ENCODE results near the gene HDAC4. TPM values are rescaled to one million over a fixed set of nuclear protein-coding genes. Genes with fewer than 3 reads are reported as not detected.
A peak's percentile ranks its signal among the peaks of the same experiment; 100 is the strongest.

Gene HDAC4
- total RNA-seq, 2 experiments from 2014 or later: 30.0 to 35.8 TPM

DNA sequence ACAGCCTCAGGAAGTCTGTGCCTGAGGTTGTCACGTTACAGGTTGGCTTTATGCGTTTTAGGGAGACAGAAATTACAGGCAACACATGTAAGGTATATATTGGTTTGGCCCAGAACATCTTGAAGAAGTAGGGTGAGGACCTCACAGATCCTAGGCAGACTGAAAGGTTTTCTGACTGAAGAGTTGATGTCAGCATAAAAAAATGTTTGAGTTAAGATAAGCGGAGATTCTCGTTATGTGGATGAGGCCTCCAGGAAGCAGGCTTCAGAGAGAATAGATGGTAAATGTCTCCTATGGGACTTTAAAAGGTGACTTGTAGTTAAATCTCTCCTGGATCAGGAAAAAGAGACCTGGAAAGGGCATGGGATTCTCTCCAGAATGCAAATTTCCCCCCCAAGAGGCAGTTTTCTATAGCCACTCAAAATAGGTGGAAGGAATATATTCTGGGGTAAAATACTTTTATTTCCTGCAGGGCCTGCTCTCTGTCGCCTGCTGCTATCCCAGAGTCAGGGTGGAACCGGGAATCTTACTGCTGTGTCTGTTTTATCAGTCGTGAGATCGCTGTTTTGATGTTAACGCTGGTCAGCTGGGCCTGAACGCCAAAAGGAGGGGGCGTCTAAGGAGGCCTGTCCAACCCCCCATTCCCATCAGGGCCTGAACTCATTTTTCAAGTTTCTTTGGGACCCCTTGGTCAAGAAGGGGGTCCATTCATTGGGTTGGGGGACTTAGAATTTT lies 171.1 kb downstream of the HDAC4 start:
- Mint-ChIP-seq H3K27ac (no peak overlapping the region), H3K27me3 (no peaks in the 10 kb centered on the region), H3K9me3 (no peaks in the 10 kb centered on the region), H3K36me3 (no peaks in the 10 kb centered on the region), H3K4me1 (ENCODE audit: low read depth) (peaks cover 67% of the 10 kb centered on the region), H3K4me3 (no peak overlapping the region)
- CTCF ChIA-PET: no interaction called here
- no peak for DNase-seq
- POLR2A ChIA-PET: no interaction called here
- intact Hi-C loops (cut with micrococcal nuclease): loop anchor here (2.0 kb wide), 1 partner anchor 29 kb away; no protein-coding TSS in a partner anchor

DNA sequence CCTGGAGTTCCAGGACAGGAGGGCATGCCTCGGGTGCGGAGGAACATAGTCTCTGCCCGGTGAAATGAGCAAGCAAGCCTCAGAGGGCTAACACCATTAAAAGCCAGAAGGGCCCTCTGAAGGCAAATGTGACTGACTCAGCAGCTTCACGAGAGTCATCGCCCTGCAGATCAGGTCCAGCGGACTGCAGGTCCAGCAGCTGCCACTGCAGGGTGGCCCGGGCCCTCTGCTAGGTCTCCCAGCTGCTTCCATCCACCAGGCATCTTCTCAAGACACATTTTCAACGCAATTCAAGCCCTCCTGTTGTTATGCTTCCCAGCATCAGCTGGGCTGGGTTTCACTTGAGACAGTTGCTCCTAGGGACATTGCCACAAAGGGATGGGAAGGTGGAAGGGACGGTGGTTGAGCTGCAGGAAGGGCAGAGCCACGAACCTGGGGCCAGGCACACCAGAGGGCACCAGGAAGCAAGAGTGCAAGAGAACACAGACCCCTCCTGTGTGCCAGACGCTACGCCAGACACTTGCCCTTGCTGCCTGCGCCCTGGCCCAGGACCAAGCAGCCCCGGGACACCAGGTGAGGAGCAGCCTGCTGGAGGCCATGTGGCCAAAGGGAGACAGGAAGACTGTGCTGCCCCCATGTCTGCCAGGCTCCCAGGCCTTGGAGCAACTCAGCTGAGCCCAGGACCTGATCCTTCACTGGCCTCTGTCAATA lies 173.0 kb downstream of the HDAC4 start:
- intact Hi-C loops (cut with micrococcal nuclease): no loop called here
- H3K27ac Mint-ChIP-seq: no peak overlapping the region
- H3K4me1 Mint-ChIP-seq (ENCODE audit: low read depth): peaks cover 59% of the 10 kb centered on the region
- H3K36me3 Mint-ChIP-seq: no peaks in the 10 kb centered on the region
- no peaks in the 10 kb centered on the region for H3K27me3 Mint-ChIP-seq
- CTCF ChIA-PET: no interaction called here
- H3K9me3 Mint-ChIP-seq: no peaks in the 10 kb centered on the region
- H3K4me3 Mint-ChIP-seq: no peak overlapping the region
- POLR2A ChIA-PET: no interaction called here
- no peak for DNase-seq

DNA sequence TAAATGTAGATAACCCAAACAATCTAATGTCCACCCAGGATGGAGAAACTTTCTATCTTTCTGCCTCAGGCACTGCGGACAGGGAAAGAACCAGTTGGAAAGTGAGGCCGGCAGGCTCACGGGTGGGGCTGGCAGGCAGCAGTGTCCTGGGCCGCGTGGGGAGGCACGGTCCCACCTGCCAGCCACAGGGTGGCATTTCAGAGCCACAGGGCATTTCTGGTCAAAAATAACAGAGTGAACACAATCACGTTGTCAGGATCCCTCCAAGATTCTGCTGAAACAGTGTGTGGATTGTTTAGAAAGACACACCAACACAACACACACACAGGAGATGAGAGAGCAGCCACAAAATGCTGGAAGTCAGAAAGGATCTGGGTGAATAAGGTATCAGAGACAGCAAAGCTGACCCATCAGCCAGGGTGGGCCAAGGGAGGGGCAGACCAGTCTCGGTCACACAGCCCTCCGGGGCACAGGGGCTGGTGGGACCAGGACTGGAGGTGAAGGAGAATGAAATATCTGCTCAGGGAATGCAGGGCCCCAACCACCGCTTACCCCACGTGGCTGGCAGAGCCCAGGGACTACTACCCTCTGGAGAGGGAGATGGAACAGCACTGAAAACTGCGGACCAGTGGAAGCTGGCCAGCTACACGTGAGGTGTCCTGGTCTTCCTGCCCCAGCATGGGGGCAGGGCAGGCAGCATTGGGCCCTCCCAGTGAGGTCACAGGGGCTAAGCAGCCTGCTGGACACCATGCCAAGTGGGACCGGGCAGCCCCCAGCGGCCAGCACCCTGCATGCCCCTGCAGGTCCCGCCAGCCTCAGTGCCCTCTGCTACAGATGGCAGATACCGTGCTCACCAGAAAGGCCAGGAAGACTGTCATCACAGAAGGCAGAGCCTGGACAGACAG lies 173.9 kb downstream of the HDAC4 start:
- H3K4me3 Mint-ChIP-seq: no peak overlapping the region
- no peak overlapping the region for H3K27ac Mint-ChIP-seq

DNA sequence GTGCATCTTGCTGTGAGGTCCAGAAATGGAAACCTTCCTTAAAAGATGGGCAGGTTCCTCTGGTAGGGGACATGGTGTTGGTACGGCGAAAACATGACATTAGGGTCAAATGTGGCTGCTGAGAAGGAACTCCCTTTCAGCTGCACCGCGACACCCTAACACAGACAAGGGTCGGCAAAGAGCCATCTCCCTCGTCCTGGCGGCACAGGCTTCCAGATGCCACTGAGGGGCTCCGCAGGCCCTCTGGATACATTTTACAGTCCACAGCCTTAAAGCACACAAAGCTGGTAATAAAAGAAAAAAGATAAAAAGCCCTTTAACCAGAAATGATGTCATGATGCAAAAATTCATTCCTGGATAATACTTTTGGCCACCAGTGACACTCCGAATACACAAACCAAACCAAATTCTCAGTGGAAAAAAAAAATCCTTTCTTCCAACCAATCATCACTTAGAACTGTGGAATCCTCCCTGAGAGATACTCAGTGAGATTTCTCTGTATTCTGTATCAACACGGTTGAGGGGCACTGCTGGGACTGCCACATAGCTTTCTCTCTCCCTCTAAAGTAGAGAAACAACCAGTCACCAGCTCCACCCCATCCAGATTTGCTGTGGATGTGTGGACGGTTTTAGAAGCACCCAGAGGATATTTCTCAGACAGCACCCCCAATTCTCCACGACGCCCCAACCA lies 174.8 kb downstream of the HDAC4 start:
- ChIA-PET CTCF (interaction anchor here (1.0 kb wide), 1 partner anchor 24 kb away, joined by 3 read pairs; no protein-coding TSS in a partner anchor), POLR2A (interaction anchor here (1.0 kb wide), 1 partner anchor 175 kb away, joined by 3 read pairs; no protein-coding TSS in a partner anchor)
- intact Hi-C loops (cut with micrococcal nuclease): no loop called here
- DNase-seq: no peak
- Mint-ChIP-seq H3K27ac (no peak overlapping the region), H3K36me3 (no peaks in the 10 kb centered on the region), H3K27me3 (no peaks in the 10 kb centered on the region), H3K4me1 (ENCODE audit: low read depth) (peaks cover 70% of the 10 kb centered on the region), H3K9me3 (no peaks in the 10 kb centered on the region), H3K4me3 (no peak overlapping the region)

More for the DNA sequence above, 173.9 kb downstream of the HDAC4 start:
- ChIA-PET CTCF (interaction anchor here (1.0 kb wide), 1 partner anchor 23 kb away, joined by 3 read pairs; no protein-coding TSS in a partner anchor), POLR2A (no interaction called here)
- Mint-ChIP-seq H3K9me3 (no peaks in the 10 kb centered on the region), H3K4me1 (ENCODE audit: low read depth) (peaks cover 65% of the 10 kb centered on the region), H3K36me3 (no peaks in the 10 kb centered on the region), H3K27me3 (no peaks in the 10 kb centered on the region)
- no peak for DNase-seq
- intact Hi-C loops (cut with micrococcal nuclease): no loop called here

DNA sequence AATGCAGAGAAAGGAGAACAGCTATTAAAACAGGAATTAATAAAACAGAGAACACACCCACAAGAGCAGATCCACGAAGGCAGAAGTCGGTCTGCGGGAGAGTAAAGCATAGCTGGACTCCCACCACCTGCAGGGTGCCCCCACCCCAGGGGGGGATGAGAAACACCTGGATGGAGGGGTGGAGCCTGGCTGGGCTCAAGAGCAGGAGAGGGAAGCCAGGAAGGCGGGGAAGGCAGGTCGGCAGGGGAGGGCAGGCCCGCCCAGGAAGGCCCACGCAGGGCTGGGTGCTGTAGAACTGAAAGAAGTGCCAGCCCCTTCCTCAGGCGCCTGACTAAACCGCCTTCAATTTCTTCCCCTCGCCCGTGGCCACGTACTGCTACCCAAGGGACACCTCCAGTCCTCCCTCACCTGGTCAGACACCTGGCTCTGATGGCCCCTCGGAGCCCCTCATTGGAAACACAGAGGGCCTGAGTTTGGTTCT lies 175.4 kb downstream of the HDAC4 start:
- Mint-ChIP-seq H3K9me3 (no peaks in the 10 kb centered on the region), H3K4me3 (no peak overlapping the region), H3K36me3 (no peaks in the 10 kb centered on the region), H3K27me3 (no peaks in the 10 kb centered on the region), H3K4me1 (ENCODE audit: low read depth) (peaks cover 66% of the 10 kb centered on the region), H3K27ac (no peak overlapping the region)
- CTCF ChIA-PET: no interaction called here
- intact Hi-C loops (cut with micrococcal nuclease): no loop called here
- DNase-seq: no peak
- POLR2A ChIA-PET: interaction anchor here (1.0 kb wide), 1 partner anchor 176 kb away, joined by 3 read pairs; no protein-coding TSS in a partner anchor

GRCh38 chr2:239224955-239225354 lies 175.9 kb downstream of the HDAC4 start:
- Mint-ChIP-seq H3K9me3 (no peaks in the 10 kb centered on the region), H3K4me3 (no peak overlapping the region), H3K4me1 (ENCODE audit: low read depth) (peaks cover 66% of the 10 kb centered on the region), H3K36me3 (peaks cover under 1% of the 10 kb centered on the region), H3K27ac (no peak overlapping the region), H3K27me3 (no peaks in the 10 kb centered on the region)
- ChIA-PET POLR2A (no interaction called here), CTCF (no interaction called here)
- intact Hi-C loops (cut with micrococcal nuclease): no loop called here
- no peak for DNase-seq

DNA sequence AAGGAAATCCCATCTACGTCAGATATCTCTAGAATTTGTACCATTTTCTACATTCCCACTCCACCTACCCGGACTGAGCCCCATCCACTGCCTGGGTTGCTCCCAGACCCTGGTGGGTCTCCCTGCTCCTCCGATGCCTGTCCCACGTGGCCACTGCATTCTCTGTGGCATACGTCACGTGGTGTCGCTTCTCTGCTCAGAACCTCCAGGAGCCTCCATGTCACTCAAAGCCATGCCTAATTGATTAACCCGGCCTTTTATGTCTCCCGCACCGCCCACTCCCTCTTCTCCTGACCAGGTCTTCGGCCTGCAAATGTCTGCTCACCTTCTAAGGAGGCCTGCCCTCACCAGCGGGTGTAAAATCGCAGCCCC lies 176.6 kb downstream of the HDAC4 start:
- ChIA-PET POLR2A (no interaction called here), CTCF (no interaction called here)
- DNase-seq: no peak
- Mint-ChIP-seq H3K4me1 (ENCODE audit: low read depth) (peaks cover 63% of the 10 kb centered on the region), H3K9me3 (no peaks in the 10 kb centered on the region), H3K4me3 (no peak overlapping the region), H3K27me3 (no peaks in the 10 kb centered on the region), H3K27ac (peak overlapping the region; percentile 11), H3K36me3 (peaks cover 1% of the 10 kb centered on the region)
- intact Hi-C loops (cut with micrococcal nuclease): no loop called here

DNA sequence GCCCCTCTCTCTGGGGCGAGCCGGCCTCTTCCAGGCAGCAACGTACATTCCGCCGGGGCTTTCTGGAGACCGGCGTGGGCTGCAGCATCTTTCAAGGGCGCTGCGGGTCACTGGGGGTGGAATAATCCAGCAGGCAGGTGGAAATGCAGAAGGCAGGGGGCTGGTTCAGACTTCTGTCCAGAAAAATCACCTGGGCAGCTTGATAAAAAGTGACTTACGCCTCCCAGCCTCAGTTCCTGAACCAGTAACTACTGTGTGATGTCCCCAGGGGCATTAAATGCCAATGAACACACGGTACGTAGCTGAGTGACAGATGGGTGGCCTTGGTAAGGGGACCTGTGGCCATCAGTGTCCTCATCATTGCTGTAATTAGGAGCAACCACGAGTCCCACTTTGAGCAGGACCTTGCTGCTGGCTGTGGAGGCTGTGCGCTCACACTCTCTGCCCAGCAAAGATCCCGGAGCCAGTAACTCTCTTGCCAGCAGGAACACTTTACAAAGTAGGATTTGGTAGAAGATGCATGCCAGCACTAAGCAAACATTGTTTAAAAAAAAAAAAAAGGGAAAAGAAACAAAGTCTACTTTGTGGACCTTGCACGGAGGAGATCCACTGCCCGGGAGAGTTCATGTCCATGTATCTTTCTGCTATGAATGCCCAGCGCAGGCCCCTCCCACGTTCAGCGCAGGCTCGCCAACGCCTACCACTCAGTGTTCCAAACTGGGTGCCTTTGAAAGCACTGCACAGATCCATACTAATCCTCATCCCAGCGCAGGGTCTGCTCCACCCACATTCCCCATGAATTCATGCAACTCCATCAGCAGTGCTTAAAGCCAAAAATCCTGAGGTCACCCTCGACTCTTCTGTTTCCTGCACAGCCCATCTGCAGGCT lies 177.3 kb downstream of the HDAC4 start:
- ChIA-PET CTCF (interaction anchor here (0.6 kb wide), 1 partner anchor 20 kb away, joined by 3 read pairs; no protein-coding TSS in a partner anchor), POLR2A (no interaction called here)
- Mint-ChIP-seq H3K27ac (no peak overlapping the region), H3K9me3 (no peaks in the 10 kb centered on the region), H3K36me3 (peaks cover 1% of the 10 kb centered on the region), H3K4me1 (ENCODE audit: low read depth) (peaks cover 62% of the 10 kb centered on the region), H3K27me3 (no peaks in the 10 kb centered on the region), H3K4me3 (no peak overlapping the region)
- intact Hi-C loops (cut with micrococcal nuclease): no loop called here
- no peak for DNase-seq

DNA sequence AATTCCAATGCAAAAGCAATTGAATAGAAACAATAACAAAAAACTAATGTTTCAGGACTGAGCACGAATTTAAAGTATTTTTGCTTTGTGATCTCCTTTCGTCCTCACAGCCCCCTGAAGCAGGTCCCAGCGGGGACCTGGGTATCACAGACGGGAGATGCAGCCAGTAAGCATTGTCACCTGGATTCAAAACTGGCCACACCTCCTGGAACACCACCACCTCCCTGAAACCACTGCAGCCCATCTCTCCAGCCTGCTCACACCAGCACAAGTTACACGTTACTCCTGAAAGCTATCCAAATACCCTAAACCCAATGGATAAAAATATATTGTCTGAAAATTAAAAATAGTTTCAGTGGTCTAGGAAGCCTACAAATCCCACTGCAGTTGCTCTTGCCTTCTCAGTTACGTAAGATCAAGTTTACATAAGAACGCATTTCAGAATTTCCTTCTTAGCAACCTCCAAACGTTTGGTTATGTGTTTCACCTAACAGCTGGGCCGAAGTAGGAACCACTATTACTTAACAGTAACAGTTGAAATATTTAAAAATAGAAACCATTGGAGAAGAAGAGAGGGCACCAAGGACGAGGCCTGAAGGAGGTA lies 178.0 kb downstream of the HDAC4 start:
- POLR2A ChIA-PET: no interaction called here
- peaks cover 1% of the 10 kb centered on the region for H3K36me3 Mint-ChIP-seq
- H3K27ac Mint-ChIP-seq: no peak overlapping the region
- H3K4me3 Mint-ChIP-seq: no peak overlapping the region
- no peak for DNase-seq
- H3K27me3 Mint-ChIP-seq: no peaks in the 10 kb centered on the region
- peaks cover 59% of the 10 kb centered on the region for H3K4me1 Mint-ChIP-seq (ENCODE audit: low read depth)
- intact Hi-C loops (cut with micrococcal nuclease): no loop called here
- CTCF ChIA-PET: interaction anchor here (0.6 kb wide), 1 partner anchor 20 kb away, joined by 3 read pairs; no protein-coding TSS in a partner anchor
- no peaks in the 10 kb centered on the region for H3K9me3 Mint-ChIP-seq

DNA sequence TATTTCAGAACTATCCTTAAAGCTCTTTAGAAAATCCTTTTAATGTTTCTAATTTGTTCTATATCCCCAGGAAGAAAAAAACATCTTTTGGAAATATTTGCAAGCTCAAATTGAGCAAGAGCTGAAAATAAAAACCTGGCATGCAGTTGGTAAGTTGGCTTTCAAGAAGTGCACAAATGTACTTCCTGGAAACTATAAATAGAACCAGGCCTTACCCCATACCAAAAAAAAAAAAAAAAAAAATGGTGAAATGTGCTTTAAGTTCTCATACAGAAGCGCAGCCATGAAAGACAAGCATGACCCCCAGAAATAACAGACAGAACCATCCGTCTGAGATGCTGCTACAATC lies 178.5 kb downstream of the HDAC4 start:
- peaks cover 1% of the 10 kb centered on the region for H3K36me3 Mint-ChIP-seq
- intact Hi-C loops (cut with micrococcal nuclease): no loop called here

More for the DNA sequence above, 178.5 kb downstream of the HDAC4 start:
- H3K4me3 Mint-ChIP-seq: no peak overlapping the region
- no peaks in the 10 kb centered on the region for H3K9me3 Mint-ChIP-seq
- H3K4me1 Mint-ChIP-seq (ENCODE audit: low read depth): peaks cover 60% of the 10 kb centered on the region
- DNase-seq: no peak
- ChIA-PET POLR2A (no interaction called here), CTCF (interaction anchor here (0.6 kb wide), 1 partner anchor 181 kb away, joined by 3 read pairs; no protein-coding TSS in a partner anchor)
- H3K27ac Mint-ChIP-seq: no peak overlapping the region
- H3K27me3 Mint-ChIP-seq: no peaks in the 10 kb centered on the region

Measured in activated CD4-positive, alpha-beta memory T cell treated with anti-CD3 and anti-CD28 coated beads for 36 hours (primary cell).